Hematopoietic multipotent progenitor cell (in vitro differentiated cells): ENCODE measurements around the gene KLF6. TPM values are rescaled to one million over a fixed set of nuclear protein-coding genes. Genes with fewer than 3 reads are reported as not detected.

Experiments
- DNase-seq, 3 donors: peaks; one replicate each; pipeline ENCODE4 v3.0.0-alpha.2; 2011 to 2015; ENCODE audit warnings: low read depth in 2 of 3, low spot score in 2 of 3
- total RNA-seq: library from RNA; depleted of rRNA; stranded (reverse); fragments of >200 nt; gene quantifications from one replicate; pipeline ENCODE4 v1.2.3, GENCODE V29; 2012

Gene KLF6
- 177 TPM for total RNA-seq

DNA sequence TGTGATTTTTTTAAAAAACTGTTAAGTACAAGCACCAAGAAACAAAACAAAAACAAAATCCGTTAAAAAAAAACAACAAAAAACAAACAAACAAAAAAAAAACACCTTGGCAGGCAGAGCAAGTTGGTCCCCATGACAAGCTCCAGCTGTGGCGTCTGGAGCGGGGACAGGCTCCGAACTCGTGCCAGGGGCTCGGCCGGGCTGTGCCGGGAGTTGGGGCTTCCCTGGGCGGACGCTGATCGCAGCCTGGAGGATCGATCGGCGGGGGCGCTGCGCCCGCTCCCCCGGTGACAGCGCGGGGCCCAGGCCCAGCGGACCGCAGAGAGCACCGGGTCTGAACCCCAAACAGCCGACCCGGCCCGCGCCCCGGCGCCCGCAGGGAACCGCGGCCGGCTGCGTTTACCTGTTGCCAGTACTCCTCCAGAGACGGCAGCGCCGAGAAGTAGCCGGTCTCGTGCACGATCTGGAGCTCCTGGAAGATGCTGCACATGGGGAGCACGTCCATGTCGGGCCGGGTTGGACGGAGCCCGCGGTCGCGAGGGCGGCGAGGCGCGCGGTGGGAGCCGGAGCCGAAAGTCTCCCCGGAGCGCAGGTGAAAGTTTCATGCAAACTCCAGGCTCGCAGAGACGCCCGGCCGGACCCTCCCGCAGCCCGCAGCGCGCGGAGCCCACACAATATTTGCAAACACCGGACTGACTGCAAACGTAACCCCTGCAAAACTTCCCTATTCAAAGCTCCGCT, at the start of gene KLF6:
KLF6 (minus strand) TSS at position 700 of the 741 bp plus-strand sequence; CDS start at position 505, 195 bp downstream.
- DNase-seq = no peak

DNA sequence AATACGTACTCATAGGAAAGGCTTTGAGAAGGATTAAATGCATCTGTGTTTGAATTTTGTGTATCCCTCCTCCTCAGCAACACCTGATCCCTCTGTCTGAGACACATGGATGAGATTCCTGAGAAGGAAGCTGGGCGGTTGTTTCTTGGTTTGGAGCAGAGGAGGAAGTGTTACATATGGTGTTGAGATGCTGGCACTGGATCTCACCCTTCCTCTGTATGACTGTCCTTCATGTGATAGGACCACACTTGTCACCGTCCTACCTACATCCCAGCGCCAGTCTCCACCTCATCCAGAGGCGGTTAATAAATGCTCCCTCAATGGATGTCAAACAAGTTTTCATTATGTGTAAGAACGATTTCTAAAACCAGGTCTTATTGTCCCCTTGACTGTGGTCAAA, 49.4 kb upstream of the KLF6 start:
- no peak for DNase-seq

DNA sequence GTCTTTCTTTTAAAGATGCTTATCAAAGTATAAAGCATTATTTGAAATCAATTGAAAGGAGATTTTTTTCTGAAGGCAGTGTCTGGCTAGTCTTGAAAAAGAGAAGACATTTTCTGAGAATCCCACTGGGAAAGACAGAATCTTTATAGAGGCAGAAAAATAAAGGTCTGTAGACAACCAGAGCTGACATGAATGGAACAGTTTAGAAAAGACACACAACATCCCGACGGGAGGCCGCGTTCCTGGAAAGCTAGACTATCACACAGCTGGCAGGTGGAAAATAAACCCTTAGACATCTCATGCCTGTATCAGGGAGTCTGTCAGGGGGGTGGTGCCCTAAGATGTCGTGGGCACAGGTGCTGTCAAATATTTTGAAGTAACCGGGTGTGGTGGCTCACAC, 48.0 kb upstream of the KLF6 start:
- no peak for DNase-seq

DNA sequence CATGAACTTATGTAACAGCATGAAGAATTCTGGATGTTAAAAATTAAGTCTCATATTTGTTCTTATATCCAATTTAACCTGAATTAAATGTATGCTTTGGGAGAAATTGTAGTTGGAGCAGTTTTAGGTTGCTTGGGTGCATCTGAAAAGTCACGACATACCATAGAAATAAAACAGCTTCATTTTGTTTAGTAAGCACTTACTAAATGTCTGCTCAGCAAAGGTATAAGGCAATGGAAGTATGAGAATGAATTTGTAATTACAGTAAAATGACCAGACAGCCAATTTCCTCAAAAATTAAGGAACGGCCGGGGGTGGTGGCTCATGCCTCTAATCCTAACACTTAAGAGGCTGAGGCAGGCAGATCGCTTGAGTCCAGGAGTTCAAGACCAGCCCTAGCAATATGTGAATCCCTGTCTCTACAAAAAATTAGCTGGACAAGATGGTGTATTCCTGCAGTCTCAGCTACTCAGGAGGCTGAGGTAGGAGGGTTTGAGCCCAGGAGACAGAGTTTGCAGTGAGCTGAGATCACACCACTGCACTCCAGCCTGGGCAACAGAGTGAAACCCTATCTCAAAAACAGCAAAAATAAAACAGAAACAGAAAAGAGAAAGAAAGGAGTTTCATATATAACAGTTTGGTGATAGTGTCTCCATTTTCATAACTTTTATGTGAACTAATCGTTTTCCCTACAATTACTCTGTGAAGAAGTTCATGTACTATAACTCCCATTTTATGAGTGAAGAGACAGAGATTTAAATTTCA, 47.2 kb upstream of the KLF6 start:
- DNase-seq = no peak

DNA sequence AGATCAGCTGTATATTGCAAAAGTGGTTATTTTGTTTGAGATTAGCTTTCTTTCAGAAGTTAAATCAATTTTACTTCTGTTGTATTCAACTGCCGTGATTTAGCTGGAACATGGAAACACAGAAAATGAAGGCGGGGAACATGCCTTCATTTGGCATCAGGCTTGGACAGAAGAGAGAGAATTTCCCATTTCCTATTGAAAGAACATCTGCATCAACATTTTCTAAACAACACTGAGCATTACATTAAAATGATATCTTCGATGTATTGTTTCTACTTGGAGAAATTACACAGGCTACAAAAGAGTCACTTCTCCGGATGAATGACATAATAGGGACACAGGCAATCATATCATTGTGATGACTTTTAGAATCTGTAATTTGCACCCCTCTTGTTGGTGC, 46.6 kb upstream of the KLF6 start:
- DNase-seq = no peak

DNA sequence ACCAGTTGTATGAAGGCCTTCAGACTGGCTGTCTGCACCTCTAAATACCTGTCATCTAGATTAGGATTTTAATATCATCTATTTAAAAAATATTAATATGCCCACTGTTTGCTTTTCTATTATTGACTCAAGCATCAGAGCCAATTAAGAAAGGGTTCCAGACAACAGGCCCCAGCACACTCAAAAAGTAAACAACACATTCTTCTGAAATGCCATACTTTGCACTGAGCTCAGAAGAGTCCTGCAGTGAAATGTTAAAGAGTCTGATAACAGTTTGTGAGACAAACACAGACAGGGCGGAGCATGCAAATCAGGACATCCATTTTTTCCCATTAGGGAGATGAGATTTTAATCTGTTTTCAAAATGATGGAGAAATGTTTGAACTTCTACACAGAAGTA, 45.9 kb upstream of the KLF6 start:
- no peak for DNase-seq

DNA sequence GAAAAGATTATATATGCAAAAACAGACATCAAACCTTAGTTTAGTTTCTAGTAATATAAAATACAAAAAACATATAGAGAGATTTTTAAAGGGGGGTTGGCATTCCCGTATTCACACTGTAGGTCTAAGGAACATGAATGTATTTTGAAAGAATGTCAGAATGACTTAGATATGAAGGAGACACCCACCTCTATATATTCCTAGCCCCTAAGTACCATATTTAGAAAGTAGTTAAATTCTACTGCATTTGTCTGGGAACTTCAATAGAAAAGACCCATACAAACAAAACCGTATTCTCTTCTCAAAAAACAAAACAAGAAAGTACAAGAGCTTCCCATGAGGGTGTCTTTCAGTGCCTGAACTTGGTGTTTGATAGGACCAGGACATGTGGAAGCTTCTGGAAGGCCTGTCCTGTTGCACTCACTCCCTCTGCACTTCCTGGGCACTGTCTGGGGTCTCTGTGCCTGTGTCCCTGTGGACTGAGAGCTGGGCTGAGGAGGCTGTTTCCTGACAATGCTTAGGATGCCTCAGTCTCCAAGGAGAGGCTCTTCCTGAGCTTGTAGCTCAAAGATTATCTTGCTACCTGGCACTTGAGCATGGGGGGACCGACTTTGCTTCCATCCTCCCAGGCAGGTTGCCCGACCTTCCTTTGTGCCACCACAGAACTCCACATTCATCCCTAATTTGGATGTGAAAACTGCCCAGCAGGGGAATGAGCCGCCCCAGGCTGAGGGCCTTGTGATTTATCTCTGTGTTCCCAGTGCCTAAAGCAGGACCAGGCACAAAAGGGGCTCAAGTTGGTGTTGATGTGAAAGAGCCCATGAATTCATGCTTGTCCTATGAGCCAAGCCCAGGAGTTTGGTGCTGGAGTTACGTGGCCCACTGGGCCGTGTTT, 44.4 kb upstream of the KLF6 start:
- no peak for DNase-seq

DNA sequence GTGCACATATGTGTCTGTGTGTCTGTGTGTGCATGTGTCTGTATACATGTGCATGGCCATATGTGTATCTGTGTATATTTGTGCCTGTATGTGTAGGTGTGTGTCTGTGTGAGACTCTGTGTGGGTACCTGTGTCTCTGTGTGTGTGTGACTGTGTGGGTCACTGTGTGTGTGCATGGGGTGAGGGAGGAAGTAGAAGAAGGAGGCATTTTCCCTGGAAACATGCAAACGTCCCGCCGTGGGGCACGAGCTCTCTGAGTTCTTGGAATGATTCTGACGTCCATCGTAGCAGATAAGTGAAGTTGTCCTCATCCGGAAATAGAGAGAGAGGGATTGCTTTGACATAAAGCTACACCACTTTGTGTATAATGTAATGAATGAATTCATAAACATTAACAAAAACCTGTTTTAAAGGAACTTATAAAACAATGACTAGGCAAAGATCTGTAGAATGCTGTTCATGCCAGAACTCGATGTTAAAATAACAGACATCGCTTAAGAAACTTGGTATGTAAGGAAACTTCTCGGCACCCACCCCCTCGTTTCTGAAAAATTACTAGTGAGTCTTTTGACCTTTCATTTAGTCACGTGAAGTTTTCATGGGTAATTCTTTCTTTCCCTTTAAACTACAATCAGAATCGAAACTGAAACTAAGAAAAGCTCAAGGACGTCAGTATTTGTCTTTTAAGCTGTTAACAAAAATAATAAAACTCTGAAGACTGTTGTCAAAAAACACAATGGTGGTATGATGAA, 43.6 kb upstream of the KLF6 start:
- DNase-seq = peak in 2 of 3 donors; percentile 47 to 76

DNA sequence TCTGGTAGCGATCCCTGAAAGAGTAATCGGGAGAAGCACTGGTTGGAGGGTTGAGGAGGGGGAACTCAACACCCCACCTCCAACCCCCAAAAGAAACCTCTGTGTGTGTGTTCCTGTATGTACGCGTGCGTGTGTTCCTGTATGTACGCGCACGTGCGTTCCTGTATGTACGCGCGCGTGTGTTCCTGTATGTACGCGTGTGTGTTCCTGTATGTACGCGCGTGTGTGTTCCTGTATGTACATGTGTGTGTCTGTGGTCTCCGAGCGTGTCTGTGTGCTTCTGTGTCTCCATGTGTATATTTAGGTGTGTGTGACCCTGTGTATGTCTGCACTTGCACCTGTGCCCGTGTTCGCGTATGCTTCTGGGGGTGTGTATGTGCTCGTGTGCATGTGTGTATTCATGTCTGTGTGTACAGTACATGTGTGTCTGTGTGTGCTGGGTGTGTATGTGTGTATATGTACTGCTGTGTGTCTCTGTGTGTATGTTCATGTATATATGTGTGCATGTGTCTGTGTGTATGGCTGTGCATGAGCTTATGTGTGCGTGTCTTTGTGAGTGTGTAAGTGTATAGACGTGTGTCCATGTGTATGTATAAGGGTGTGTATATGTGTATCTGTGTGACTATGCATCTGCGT, 42.9 kb upstream of the KLF6 start:
- no peak for DNase-seq

DNA sequence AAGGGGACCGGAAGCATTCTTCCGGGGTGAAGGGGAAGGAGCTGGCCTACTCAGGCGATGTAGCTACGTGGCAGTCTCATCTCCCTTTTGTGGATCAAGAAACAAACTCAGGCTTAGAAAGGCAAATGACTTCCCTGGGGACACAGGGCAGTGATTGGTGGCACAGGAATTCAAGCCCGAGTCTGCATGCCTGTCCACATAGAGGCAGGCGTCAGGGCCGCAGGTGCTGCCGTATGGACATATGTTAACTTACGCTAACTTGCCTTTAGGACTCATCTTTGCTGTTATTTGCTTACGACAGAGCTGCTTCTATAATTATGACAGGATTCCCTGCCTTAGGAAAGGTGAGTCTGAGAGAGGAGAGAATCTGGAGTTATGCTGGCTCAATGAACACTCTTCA, 42.3 kb upstream of the KLF6 start:
- DNase-seq = no peak

DNA sequence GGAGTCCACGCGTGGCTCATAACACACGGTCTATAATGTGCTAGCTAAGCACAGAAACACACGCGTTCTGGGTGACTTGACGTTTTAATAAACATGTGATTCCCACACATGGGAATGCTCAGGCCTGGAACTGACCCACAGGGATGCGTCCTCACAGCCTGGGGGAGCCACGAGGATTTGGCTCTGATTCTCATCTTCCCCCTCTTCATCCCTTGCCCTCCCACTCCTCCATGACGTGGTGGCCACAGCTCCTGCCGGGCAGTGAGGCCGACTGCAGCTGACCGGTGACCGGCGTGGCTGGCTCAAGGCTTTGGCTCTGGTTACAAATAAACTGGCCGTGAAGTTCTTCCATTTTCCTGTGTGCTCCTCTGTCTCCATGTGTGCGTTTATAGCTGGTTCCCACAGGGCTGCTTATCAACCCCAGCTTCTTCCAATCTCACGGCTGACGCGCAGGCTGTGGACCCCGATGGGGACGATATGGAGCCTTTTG, 40.9 kb upstream of the KLF6 start:
- no peak for DNase-seq

DNA sequence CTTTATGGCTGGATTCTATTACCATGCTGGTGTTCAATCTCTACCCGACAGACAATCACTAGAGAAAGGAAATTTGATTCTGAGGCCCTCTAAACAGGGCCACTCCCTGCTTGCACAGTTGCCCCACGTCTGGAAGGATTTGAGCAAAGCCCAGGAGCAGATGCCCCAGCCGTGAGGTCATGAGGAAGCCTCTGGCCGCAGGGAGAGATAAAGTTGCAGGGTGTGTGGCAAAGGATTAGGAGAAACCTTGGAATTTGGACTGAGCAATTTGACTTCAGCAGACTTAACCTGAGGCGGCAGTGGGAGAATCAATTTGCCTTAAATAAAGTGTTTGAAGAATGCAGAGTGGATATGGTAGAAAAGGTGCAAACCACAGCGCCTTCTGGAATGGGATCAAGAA, 40.2 kb upstream of the KLF6 start:
- DNase-seq = no peak

DNA sequence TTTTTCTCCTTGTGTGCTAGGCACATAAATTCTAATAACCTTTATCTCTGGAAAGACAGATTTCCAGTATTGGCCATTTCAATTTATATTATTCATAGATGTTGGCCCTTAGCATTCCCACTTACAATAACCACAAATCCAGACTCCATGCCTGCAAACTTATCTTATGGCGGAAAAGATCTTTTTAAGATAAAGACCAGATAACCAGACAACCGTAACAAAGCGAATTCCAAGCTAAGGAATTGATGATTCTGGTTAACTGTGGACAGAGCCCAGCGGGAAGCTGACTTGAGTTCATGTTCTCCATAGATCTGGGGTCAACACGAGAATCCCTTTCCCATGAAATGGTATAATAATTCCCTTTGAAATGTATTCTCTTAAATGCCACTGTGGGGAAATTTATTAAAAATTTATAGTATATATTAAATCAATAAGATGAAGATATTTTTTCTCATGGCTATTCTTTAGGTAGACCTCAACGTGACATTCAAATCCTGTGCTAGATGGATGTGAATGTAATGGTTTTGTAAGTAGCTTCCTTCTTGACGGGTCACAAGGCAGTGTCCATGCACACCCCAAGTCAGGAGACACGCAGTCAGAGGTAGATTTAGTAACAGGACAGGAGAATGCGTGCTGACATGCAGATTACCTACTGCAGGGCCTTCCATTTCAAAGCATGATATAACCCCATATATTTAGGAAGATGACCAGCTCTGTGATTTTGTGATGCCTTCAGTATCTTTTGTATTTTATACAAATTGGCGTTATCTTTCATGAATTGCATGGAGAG, 37.7 kb upstream of the KLF6 start:
- no peak for DNase-seq

DNA sequence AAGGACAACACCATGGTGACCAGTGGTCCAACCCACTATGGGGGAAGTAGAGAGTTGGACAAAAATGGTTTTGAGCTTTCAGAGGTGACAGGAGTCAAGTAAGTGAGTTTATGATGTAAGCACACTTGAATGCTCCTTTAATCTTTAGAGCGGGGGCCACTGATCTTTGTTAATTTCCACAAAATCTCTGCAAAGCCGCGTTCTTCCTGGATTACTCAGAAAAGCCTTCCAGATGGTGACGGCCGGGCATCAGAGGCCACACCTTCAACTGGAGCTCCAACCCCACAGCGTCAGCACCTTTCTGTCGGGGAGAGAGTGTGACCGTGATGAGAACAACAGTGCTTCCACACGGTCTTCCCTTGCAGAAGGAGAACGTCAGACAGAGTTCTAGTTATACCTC, 35.2 kb upstream of the KLF6 start:
- DNase-seq = no peak

DNA sequence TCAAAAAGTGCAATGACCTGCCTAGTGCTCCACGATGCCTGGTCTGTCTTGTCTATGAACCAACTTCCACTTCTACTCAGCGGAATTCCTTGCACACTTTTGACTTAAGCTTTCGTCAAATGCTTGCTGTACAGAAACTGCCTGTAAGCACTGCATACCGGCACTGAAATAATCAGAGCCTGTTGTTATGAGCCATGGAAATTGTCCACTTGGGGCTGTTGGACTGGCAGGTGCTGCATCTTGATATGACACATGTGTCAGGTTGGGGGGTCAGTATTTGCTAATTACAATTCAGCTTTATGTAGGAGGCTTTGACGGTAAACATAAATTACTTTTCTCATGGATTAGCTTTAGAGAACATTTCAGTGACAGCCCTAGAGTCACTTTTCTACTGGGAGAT, 32.0 kb upstream of the KLF6 start:
- DNase-seq = no peak

DNA sequence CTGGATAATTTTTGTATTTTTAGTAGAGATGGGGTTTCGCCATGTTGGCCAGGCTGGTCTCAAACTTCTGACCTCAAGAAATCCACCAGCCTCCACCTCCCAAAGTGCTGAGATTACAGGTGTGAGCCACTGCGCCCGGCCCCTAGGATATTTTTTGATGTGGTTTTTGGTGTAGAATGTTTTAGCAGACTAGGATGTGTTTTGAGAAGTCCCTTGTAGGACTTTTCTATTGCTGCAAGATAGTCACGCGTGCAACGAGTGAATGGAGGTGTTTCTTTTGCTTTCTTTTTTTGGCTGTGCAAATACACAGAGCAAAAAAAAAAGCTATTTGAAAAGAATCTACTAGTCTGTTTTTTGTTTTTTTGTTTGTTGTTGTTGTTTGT, 29.8 kb upstream of the KLF6 start:
- no peak for DNase-seq

DNA sequence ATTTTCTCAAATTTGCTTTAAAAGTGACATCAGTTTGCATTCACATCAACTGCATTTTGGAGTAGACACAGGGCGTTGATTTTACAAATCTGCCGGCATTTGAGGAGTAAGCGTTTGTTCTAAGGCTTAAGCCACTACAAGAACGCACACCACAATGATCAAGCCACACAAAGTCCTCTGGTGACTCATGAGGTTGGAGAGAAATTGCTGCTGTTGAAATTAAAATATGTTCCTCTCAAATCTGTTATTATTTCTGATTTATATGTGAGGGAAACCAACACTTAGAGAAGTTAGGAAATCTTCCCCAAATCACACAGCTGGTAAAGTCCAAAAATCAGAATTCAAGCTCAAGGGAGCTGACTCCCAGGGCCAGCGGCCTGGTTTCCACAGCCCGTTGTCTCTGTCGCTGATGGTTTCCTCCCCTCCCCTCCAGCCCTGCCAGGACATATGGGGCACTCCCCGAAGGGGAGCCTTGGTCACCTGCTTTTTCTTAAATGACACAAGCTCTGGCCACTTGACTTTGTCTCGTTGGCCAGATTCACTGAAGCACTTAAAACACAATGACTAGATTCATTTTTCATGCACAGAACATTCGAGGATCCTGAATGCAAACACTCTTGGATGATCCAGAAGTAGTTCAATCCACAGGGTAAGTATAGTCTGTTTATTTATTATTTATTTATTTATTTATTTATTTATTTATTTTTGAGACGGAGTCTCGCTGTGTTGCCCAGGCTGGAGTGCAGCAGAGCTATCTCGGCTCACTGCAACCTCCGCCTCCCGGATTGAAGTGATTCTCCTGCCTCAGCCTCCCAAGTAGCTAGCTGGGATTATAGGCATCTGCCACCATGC, 29.2 kb upstream of the KLF6 start:
- DNase-seq = no peak

DNA sequence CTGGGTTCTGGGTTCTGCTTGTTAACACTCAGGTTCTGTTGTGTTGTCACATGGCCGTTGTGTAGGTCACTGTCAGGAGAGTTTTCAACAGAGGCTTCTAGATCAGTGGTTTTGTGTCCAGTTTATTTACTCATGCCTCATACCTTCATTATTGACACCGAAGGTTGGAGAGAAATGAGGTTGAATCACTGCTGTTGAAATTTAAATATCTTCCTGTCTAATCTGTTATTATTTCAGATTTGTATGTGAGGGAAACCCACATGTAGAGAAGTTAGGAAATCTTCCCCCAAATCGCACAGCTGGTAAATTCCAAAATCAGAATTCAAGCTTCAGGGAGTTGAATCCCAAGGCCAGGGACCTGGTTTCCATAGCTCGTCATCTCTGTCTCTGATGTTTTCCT, 28.3 kb upstream of the KLF6 start:
- no peak for DNase-seq
